ENCODE results near the gene ARHGEF38. TPM values are rescaled to one million over a fixed set of nuclear protein-coding genes. Genes with fewer than 3 reads are reported as not detected.

The ARHGEF38 gene
- 0.17 TPM in 1 of 2 replicates, not detected in the other for total RNA-seq

GRCh38 chr4:105551965-105552746 is at the start of gene ARHGEF38:
TSS of gene ARHGEF38 (plus strand) at chr4:105552620. CDS start at chr4:105552766, 146 bp downstream.

GRCh38 chr4:105708181-105709080 is 156.0 kb downstream of the ARHGEF38 start, which contains the start of the genes GSTCD and INTS12:
TSS of gene GSTCD (plus strand) at chr4:105708784. CDS start at chr4:105717614, 8,830 bp downstream.
TSS of gene INTS12 (minus strand) at chr4:105708689. CDS start at chr4:105700005, 8,684 bp downstream.

Other genes with a start within 250 kb of the ARHGEF38 start
- gene PPA2, start 78.6 kb upstream of the ARHGEF38 start, total RNA-seq: 96.1 and 101 TPM in 2 replicates
- 20.8 and 20.9 TPM in 2 replicates for gene INTS12, start 156.1 kb downstream of the ARHGEF38 start, total RNA-seq
- gene GSTCD, start 156.2 kb downstream of the ARHGEF38 start, total RNA-seq: 10.9 and 17.6 TPM in 2 replicates